Neutrophil (primary cell): Measurements from ENCODE around the gene RAB33A.
A peak's percentile ranks its signal among the peaks of the same experiment; 100 is the strongest.

Experiments used
- H3K27ac ChIP-seq: fragments of 200-600 bp; sonication (generic); 2 replicates; pipeline ENCODE4 v1.5.1; 2016; ENCODE audit warnings: mild to moderate bottlenecking, moderate library complexity
- H3K27me3 ChIP-seq: fragments of 200-600 bp; sonication (generic); 2 replicates; pipeline ENCODE4 v1.6.0; 2016; ENCODE audit warnings: mild to moderate bottlenecking
- H3K36me3 ChIP-seq: fragments of 200-600 bp; sonication (generic); 2 replicates; pipeline ENCODE4 v1.5.1; 2017
- H3K4me1 ChIP-seq, 2 experiments: fragments of 200-600 bp in 1 of 2; sonication (generic) in 1 of 2; 1 replicate in 1 of 2; 2 replicates in 1 of 2; pipeline versions ENCODE4 v1.5.1 to v1.6.1; 2013 to 2016; ENCODE audit warnings: low read depth in 1 of 2, low read length in 1 of 2, mild to moderate bottlenecking in 1 of 2, moderate library complexity in 1 of 2; ENCODE audit not compliant: control insufficient read depth in 1 of 2, insufficient read depth in 1 of 2
- H3K4me3 ChIP-seq, 2 experiments: fragments of 200-600 bp in 1 of 2; sonication (generic) in 1 of 2; 1 replicate in 1 of 2; 2 replicates in 1 of 2; pipeline ENCODE4 v1.5.1; 2013 to 2016; ENCODE audit warnings: low read depth in 1 of 2, low read length in 1 of 2, mild to moderate bottlenecking in 1 of 2, moderate library complexity in 1 of 2
- H3K9me3 ChIP-seq: fragments of 200-600 bp; sonication (generic); 2 replicates; pipeline ENCODE4 v1.5.1; 2016
- CTCF ChIP-seq: fragments of 200-600 bp; sonication (generic); IDR thresholded peaks from 2 replicates; pipeline ENCODE4 v1.5.1; 2016; ENCODE audit warnings: antibody characterized with exemption

RAB33A gene

GRCh38 chrX:130165181-130165702 lies 6.5 kb upstream of the RAB33A start:
- peak overlapping the region; percentile 69 to 80 for H3K4me3 ChIP-seq
- H3K27ac ChIP-seq, result peak overlapping the region; percentile 85
- peaks cover 13 to 20% of the 10 kb centered on the region in 2 experiments for H3K4me1 ChIP-seq
- H3K36me3 ChIP-seq, result no peaks in the 10 kb centered on the region
- H3K9me3 ChIP-seq, result no peaks in the 10 kb centered on the region
- TF ChIP-seq CTCF, result no peak
- no peaks in the 10 kb centered on the region for H3K27me3 ChIP-seq

GRCh38 chrX:130165703-130166502 lies 5.9 kb upstream of the RAB33A start, which contains the start of gene AIFM1:
Gene AIFM1 (minus strand): TSS chrX:130165841. CDS start chrX:130165656, 185 bp downstream.
- Histone ChIP-seq H3K4me3 (peak within 1 kb of the TSS; percentile 69 to 80), H3K4me1 (peaks cover 16 to 20% of the 10 kb centered on the region in 2 experiments), H3K27me3 (no peaks in the 10 kb centered on the region), H3K9me3 (no peaks in the 10 kb centered on the region), H3K27ac (peak within 1 kb of the TSS; percentile 85), H3K36me3 (no peaks in the 10 kb centered on the region)
- peak; percentile 46 for TF ChIP-seq CTCF

- no peaks in the 10 kb centered on the region for H3K36me3 ChIP-seq
- peak overlapping the region; percentile 85 for H3K27ac ChIP-seq
- no peaks in the 10 kb centered on the region for H3K9me3 ChIP-seq
- H3K4me1 ChIP-seq, result peaks cover 16 to 20% of the 10 kb centered on the region in 2 experiments
- peak overlapping the region; percentile 69 to 80 for H3K4me3 ChIP-seq
- no peak for TF ChIP-seq CTCF
- H3K27me3 ChIP-seq, result no peaks in the 10 kb centered on the region
These were observed 5.3 kb upstream of the RAB33A start for GRCh38 chrX:130166503-130166777.

- Histone ChIP-seq H3K27ac (no peak overlapping the region), H3K4me1 (peaks cover 19 to 20% of the 10 kb centered on the region in 2 experiments), H3K4me3 (no peak overlapping the region), H3K27me3 (no peaks in the 10 kb centered on the region), H3K9me3 (no peaks in the 10 kb centered on the region), H3K36me3 (no peaks in the 10 kb centered on the region)
- no peak for TF ChIP-seq CTCF
These were observed 4.7 kb upstream of the RAB33A start for GRCh38 chrX:130167040-130167439.

GRCh38 chrX:130170752-130171445 lies 863 bp upstream of the RAB33A start:
- Histone ChIP-seq H3K4me1 (peaks cover 29 to 46% of the 10 kb centered on the region in 2 experiments), H3K27me3 (no peaks in the 10 kb centered on the region), H3K36me3 (no peaks in the 10 kb centered on the region), H3K4me3 (peak overlapping the region; percentile 70 to 75), H3K27ac (peak overlapping the region; percentile 89), H3K9me3 (no peaks in the 10 kb centered on the region)
- no peak for TF ChIP-seq CTCF
